ENCODE measurements around the gene GTPBP4. TPM values are rescaled to one million over a fixed set of nuclear protein-coding genes. Genes with fewer than 3 reads are reported as not detected.

The GTPBP4 gene
- total and polyA plus RNA-seq, 2 of the 13 experiments (the other 11 are each of a cell fraction or from before 2014, with no cell fraction given): 24.1 to 85.5 TPM

- TF ChIP-seq ARID4A (CRISPR knock-in tag; IDR thresholded peaks at IDR 0.05; ENCODE audit: borderline replicate concordance) (no peak), ZNF558 (CRISPR knock-in tag; IDR thresholded peaks at IDR 0.05; ENCODE audit: borderline replicate concordance) (no peak), SALL2 (CRISPR knock-in tag; IDR thresholded peaks at IDR 0.05) (no peak), ZBTB21 (CRISPR knock-in tag; IDR thresholded peaks at IDR 0.05) (no peak), HIC2 (CRISPR knock-in tag; IDR thresholded peaks at IDR 0.05; ENCODE audit: low read depth) (no peak), KDM5B (CRISPR knock-in tag; IDR thresholded peaks at IDR 0.05; ENCODE audit: borderline replicate concordance) (no peak), GZF1 (CRISPR knock-in tag; IDR thresholded peaks at IDR 0.05) (no peak), RARG (CRISPR knock-in tag; IDR thresholded peaks at IDR 0.05; ENCODE audit: low read depth) (no peak)
These were observed 15.8 kb downstream of the GTPBP4 start (continued) for GRCh38 chr10:1003884-1004670.

Measured in HepG2 (cell line).